ENCODE data around the gene ZNF74. TPM values are rescaled to one million over a fixed set of nuclear protein-coding genes. Genes with fewer than 3 reads are reported as not detected.

Gene ZNF74
- total and polyA plus RNA-seq, 7 donors, result 2.1 to 4.8 (median 4.0) TPM

GRCh38 chr22:20457506-20458240 lies 63.7 kb downstream of the ZNF74 start:
- Histone ChIP-seq H3K27me3 (ENCODE audit: insufficient read depth in 3 of 3, low read length in 2 of 3) (no peaks in the 10 kb centered on the region), H3K36me3 (ENCODE audit: insufficient read depth in 1 of 2, low read depth in 1 of 2) (peaks cover 0 to 33% of the 10 kb centered on the region in 2 donors), H3K9me3 (no peaks in the 10 kb centered on the region), H3K4me3 (no peak overlapping the region), H3K4me1 (peaks cover under 1% of the 10 kb centered on the region), H3K27ac (no peak overlapping the region)
- intact Hi-C loops (cut with DNase I), result loop anchor here in 1 of 2 donors (2.0 kb wide), 1 partner anchor 39 kb away; no protein-coding TSS in a partner anchor
- TF ChIP-seq, protein P1, sequence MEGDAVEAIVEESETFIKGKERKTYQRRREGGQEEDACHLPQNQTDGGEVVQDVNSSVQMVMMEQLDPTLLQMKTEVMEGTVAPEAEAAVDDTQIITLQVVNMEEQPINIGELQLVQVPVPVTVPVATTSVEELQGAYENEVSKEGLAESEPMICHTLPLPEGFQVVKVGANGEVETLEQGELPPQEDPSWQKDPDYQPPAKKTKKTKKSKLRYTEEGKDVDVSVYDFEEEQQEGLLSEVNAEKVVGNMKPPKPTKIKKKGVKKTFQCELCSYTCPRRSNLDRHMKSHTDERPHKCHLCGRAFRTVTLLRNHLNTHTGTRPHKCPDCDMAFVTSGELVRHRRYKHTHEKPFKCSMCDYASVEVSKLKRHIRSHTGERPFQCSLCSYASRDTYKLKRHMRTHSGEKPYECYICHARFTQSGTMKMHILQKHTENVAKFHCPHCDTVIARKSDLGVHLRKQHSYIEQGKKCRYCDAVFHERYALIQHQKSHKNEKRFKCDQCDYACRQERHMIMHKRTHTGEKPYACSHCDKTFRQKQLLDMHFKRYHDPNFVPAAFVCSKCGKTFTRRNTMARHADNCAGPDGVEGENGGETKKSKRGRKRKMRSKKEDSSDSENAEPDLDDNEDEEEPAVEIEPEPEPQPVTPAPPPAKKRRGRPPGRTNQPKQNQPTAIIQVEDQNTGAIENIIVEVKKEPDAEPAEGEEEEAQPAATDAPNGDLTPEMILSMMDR (IDR thresholded peaks at IDR 0.05), result no peak
- DNase-seq (peak in 1 of 2 donors; percentile 45), ATAC-seq (no peak)
- WGBS, 3 donors, result 93 to 97% (median 94%) methylated on average over 15 of the region's 15 CpGs

Other genes with a start within 250 kb of the ZNF74 start
- under 1 TPM in 2 of 4 donors, not detected in 2; 0.17 to 0.38 TPM for gene CCDC188, start 243.1 kb upstream of the ZNF74 start, total RNA-seq
- under 1 TPM; 0.09 to 0.32 (median 0.12) TPM for gene CCDC188, start 243.1 kb upstream of the ZNF74 start, polyA plus RNA-seq
- gene RTN4R, start 125.8 kb upstream of the ZNF74 start, total RNA-seq, result 1 to 10 TPM in 1 of 4 donors, under 1 TPM in 3; 0.22 to 2.4 (median 0.64) TPM
- gene RTN4R, start 125.8 kb upstream of the ZNF74 start, polyA plus RNA-seq, result under 1 TPM; 0.12 to 0.36 (median 0.30) TPM
- gene DGCR6L, start 74.1 kb upstream of the ZNF74 start, total RNA-seq, result 10 to 100 TPM; 33.2 to 44.9 (median 37.8) TPM
- 10 to 100 TPM; 55.2 to 87.2 (median 70.2) TPM for gene DGCR6L, start 74.1 kb upstream of the ZNF74 start, polyA plus RNA-seq
- gene SCARF2, start 43.7 kb downstream of the ZNF74 start, total RNA-seq, result 1 to 10 TPM; 1.3 to 2.0 (median 1.8) TPM
- gene SCARF2, start 43.7 kb downstream of the ZNF74 start, polyA plus RNA-seq, result 1 to 10 TPM in 1 of 3 donors, under 1 TPM in 2; 0.44 to 1.0 (median 0.86) TPM
- gene KLHL22, start 101.6 kb downstream of the ZNF74 start, total RNA-seq, result 10 to 100 TPM; 14.6 to 24.3 (median 16.8) TPM
- 10 to 100 TPM in 1 of 3 donors, 1 to 10 TPM in 2; 8.4 to 13.9 (median 9.2) TPM for gene KLHL22, start 101.6 kb downstream of the ZNF74 start, polyA plus RNA-seq
- 10 to 100 TPM; 46.4 to 94.8 (median 73.6) TPM for gene MED15, start 113.5 kb downstream of the ZNF74 start, total RNA-seq
- gene MED15, start 113.5 kb downstream of the ZNF74 start, polyA plus RNA-seq, result 10 to 100 TPM; 33.8 to 61.5 (median 41.5) TPM

All from psoas muscle (tissue), 8 donors.